GM12892 (cell line): ENCODE data around the gene CRPPA.

Source experiments
- POLR2A ChIP-seq: IDR thresholded peaks from 2 replicates; pipeline ENCODE4 v1.6.1; 2011; ENCODE audit warnings: low read depth, low read length, control low read depth
- POLR2AphosphoS5 ChIP-seq: IDR thresholded peaks from 2 replicates; pipeline ENCODE4 v1.6.1; 2011; ENCODE audit warnings: low read depth, low read length, control low read depth
- TAF1 ChIP-seq: IDR thresholded peaks from 2 replicates; pipeline ENCODE4 v1.6.1; 2011; ENCODE audit warnings: low read depth, mild to moderate bottlenecking, control low read depth, low read length, borderline replicate concordance

DNA sequence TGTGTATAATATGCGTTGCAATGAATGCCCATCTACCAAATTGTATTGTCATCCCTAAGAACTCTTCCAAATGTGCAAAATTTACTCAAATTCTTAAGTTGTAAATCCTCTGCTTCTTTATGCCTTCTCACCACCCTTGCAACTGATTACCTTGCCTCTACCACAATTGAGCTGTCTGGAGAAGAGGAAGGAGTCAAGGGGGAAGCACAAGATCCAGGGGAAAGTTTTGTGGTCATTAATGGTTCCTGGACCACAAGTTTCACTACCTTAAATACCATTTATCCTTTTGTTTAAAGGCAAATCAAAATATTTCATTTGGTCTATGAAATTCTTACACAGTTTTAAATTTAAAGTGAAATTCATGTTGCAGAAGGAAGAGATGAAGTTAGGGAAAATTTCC is 16.7 kb downstream of the CRPPA start:
- no peak for TF ChIP-seq POLR2A
- no peak for TF ChIP-seq TAF1
- no peak for TF ChIP-seq POLR2AphosphoS5
